Activated gamma-delta T cell (primary cell): ENCODE measurements around the gene TLK1.

Source experiments
- DNase-seq: peaks from one replicate; lab custom pipeline; 2025; lab: John Stamatoyannopoulos, UW

TLK1 gene

GRCh38 chr2:170966648-170967396, 193.9 kb downstream of the TLK1 start:
- DNase-seq: no peak

GRCh38 chr2:170965446-170966225, 195.1 kb downstream of the TLK1 start:
- DNase-seq: no peak

GRCh38 chr2:170963386-170963785, 197.3 kb downstream of the TLK1 start:
- DNase-seq: no peak

- no peak for DNase-seq
These were observed 206.8 kb downstream of the TLK1 start for GRCh38 chr2:170953941-170954340.

GRCh38 chr2:170950221-170950761, 210.4 kb downstream of the TLK1 start:
- DNase-seq: no peak

GRCh38 chr2:170949415-170949814, 211.3 kb downstream of the TLK1 start:
- DNase-seq: no peak

- no peak for DNase-seq
These were observed 216.1 kb downstream of the TLK1 start for GRCh38 chr2:170944545-170944944.

- DNase-seq: no peak
These were observed 217.1 kb downstream of the TLK1 start for GRCh38 chr2:170943596-170943995.

- DNase-seq: no peak
These were observed 217.7 kb downstream of the TLK1 start for GRCh38 chr2:170943041-170943440.

- no peak for DNase-seq
These were observed 218.1 kb downstream of the TLK1 start for GRCh38 chr2:170942615-170943014.
